DOHH2 (cell line): ENCODE results near the gene STX18.

ENCODE experiments used
- CTCF ChIP-seq: fragments of 200-600 bp; sonication (generic); IDR thresholded peaks from one replicate; pipeline ENCODE4 v1.5.1; 2014; ENCODE audit warnings: antibody characterized with exemption, mild to moderate bottlenecking, low read depth, low read length; ENCODE audit not compliant: poor library complexity, severe bottlenecking
- EZH2phosphoT487 ChIP-seq: fragments of 200-600 bp; sonication (generic); IDR thresholded peaks from 2 replicates; pipeline ENCODE4 v1.6.1; 2017; ENCODE audit warnings: borderline replicate concordance, mild to moderate bottlenecking, antibody characterized with exemption, low read length, moderate library complexity, mixed read lengths

DNA sequence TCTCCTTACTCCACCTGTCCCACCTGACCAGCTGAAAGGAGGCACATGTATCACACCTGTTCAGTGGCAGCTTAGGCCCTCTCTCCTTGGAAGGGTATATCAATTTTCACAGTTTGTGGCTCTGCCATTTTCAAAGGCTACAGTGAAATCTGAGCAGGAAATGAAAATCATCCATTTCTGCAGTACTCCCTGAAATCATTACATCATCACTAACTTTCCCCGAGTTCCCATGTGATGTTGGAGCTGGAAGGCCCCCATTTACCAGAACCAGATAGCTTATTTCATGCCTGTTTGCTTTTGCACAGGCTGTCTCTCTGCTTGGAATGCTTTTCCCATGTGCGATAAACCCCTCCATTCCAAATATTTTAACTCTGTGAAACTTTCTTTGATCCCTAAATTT is 31.0 kb upstream of the STX18 start:
- TF ChIP-seq EZH2phosphoT487 = no peak
- no peak for TF ChIP-seq CTCF
